PFSK-1 (cell line): Measurements from ENCODE around the gene GPR161.

Experiments used
- FOXP2 ChIP-seq: optimal IDR thresholded peaks from 2 replicates; pipeline ENCODE3; 2011; ENCODE audit warnings: borderline replicate concordance, control low read depth, inconsistent platforms; ENCODE audit not compliant: insufficient read depth; ENCODE audit errors: extremely low read length, extremely low read depth
- POLR2AphosphoS5 ChIP-seq: IDR thresholded peaks from 2 replicates; pipeline ENCODE4 v1.6.1; 2012; ENCODE audit warnings: low read depth, mild to moderate bottlenecking, control low read depth, low read length, moderate library complexity
- REST ChIP-seq, 2 experiments: IDR thresholded peaks; 2 replicates each; pipeline versions ENCODE4 v1.6.1 to v1.8.0; 2011 to 2012; ENCODE audit warnings: low read depth in 2 of 2, low read length in 2 of 2, control low read depth in 1 of 2, inconsistent platforms in 1 of 2, mild to moderate bottlenecking in 1 of 2, moderate library complexity in 1 of 2; ENCODE audit not compliant: insufficient read depth in 1 of 2
- SIN3A ChIP-seq: IDR thresholded peaks from 2 replicates; pipeline ENCODE4 v1.6.1; 2012; ENCODE audit warnings: mild to moderate bottlenecking, low read length, moderate library complexity, borderline replicate concordance; ENCODE audit not compliant: insufficient read depth
- TAF1 ChIP-seq: IDR thresholded peaks from 2 replicates; pipeline ENCODE4 v1.6.1; 2012; ENCODE audit warnings: low read length, control low read depth, borderline replicate concordance; ENCODE audit not compliant: insufficient read depth

GPR161 gene

DNA sequence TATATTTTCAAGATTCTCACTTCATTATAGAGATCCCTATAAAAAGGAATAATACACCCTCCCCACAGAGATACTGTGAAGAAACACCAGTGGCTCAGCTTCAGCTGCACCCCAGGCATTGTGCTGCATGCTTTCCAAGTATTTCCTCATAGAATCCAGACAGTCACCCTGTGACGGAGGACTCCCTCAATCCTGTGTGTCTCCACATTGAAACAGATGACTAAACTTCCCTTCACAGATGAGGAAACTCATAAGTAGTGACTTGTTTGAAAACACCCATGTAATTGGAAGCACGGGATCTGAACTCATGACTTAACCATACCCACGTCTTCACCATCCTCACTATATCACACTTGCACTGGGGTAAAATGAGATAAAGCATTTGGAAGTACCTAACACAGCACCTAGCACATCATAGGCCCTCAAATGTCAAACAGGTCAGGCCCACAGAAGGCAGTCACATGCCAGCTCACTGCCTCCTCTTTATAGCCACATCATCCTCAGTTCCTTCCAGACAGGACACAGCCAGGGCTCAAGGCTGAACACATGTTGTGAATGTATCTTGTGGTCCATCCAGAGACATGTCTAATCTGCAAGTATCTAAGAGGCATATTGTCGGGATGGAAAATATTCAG is 55.2 kb downstream of the GPR161 start:
- TF ChIP-seq SIN3A (no peak), TAF1 (no peak), FOXP2 (no peak), REST (IDR thresholded peaks at IDR 0.05; ENCODE audit: insufficient read depth in 1 of 2, low read depth in 2 of 2, low read length in 2 of 2) (no peak), POLR2AphosphoS5 (no peak)

DNA sequence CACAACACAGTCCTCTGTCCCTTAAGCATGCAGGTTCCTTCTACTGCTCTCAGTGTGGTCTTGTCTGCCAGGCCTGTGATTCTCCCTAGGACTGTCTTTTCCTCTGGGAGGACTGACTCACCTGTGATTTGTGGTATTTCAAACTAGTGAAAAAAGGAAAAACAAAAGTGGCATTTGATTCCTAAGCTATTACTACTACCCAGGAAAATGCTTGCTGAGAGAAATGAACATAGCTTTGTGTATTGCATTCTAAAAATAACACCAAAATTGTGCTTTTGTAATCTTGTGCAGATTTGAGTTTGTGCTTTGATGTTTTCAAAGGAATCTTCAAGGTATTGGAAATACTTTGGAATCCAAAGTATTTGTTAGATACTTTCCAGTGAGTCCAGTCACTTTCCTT is 57.0 kb downstream of the GPR161 start:
- no peak for TF ChIP-seq FOXP2
- TF ChIP-seq SIN3A, result no peak
- TF ChIP-seq REST (IDR thresholded peaks at IDR 0.05; ENCODE audit: insufficient read depth in 1 of 2, low read depth in 2 of 2, low read length in 2 of 2), result no peak
- no peak for TF ChIP-seq POLR2AphosphoS5
- no peak for TF ChIP-seq TAF1

GRCh38 chr1:168069384-168069783 is 67.3 kb downstream of the GPR161 start:
- TF ChIP-seq REST (IDR thresholded peaks at IDR 0.05; ENCODE audit: insufficient read depth in 1 of 2, low read depth in 2 of 2, low read length in 2 of 2) (no peak), POLR2AphosphoS5 (no peak), SIN3A (no peak), TAF1 (no peak), FOXP2 (no peak)

DNA sequence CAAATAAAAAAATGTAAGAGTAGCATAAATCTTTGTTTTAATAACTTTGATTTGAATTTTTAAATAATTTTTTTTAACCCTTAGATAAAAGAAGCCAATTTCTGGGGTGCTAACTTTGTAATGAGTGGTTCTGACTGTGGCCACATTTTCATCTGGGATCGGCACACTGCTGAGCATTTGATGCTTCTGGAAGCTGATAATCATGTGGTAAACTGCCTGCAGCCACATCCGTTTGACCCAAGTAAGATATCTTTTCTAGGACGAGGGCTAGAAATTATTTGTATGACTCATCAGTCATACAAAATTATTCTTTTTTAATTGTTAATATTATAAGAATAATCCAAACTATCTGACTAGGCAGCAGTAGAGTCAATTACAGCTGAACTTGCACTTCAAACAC is 71.2 kb downstream of the GPR161 start:
- no peak for TF ChIP-seq TAF1
- no peak for TF ChIP-seq SIN3A
- TF ChIP-seq FOXP2, result no peak
- no peak for TF ChIP-seq POLR2AphosphoS5
- TF ChIP-seq REST (IDR thresholded peaks at IDR 0.05; ENCODE audit: insufficient read depth in 1 of 2, low read depth in 2 of 2, low read length in 2 of 2), result no peak

DNA sequence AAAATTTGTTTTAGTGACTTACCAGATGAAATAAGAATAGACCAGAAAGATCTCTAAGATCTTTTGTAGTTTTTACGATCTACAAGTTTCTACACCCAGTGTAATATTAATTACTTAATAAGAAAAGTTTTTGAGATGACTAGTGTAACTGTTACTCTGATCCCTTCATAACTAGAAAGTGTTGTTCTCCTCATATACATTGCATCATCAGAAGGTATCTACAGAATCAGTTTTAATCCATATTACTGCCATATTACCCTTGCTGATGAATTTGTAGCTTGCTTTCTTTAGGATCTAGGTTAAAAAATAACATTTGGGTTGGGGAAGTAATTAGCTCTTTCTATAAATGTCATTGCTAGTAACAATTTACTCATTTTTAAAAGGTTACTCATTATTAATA is 72.5 kb downstream of the GPR161 start:
- TF ChIP-seq REST (IDR thresholded peaks at IDR 0.05; ENCODE audit: insufficient read depth in 1 of 2, low read depth in 2 of 2, low read length in 2 of 2) (no peak), FOXP2 (no peak), TAF1 (no peak), POLR2AphosphoS5 (no peak), SIN3A (no peak)
